OCI-LY1 (cell line): ENCODE results near the gene CISH.

Source experiments
- H2AFZ ChIP-seq: fragments of 200-600 bp; sonication (generic), shearing (Covaris generic); 2 replicates; pipeline ENCODE4 v1.6.0; 2014; ENCODE audit warnings: antibody characterized with exemption, mild to moderate bottlenecking, low read length
- H3F3A ChIP-seq: fragments of 200-600 bp; sonication (generic), shearing (Covaris generic); 2 replicates; pipeline ENCODE4 v1.6.0; 2014; ENCODE audit warnings: mild to moderate bottlenecking, antibody characterized with exemption, low read length, moderate library complexity; ENCODE audit not compliant: insufficient read depth
- H3K27ac ChIP-seq: fragments of 200-600 bp; sonication (generic); 2 replicates; pipeline ENCODE4 v1.5.1; 2014; ENCODE audit warnings: low read length, mixed run types, mild to moderate bottlenecking, low read depth; ENCODE audit not compliant: poor library complexity, severe bottlenecking
- H3K27me3 ChIP-seq: fragments of 200-600 bp; sonication (generic); 2 replicates; pipeline ENCODE4 v1.6.0; 2014; ENCODE audit warnings: antibody characterized with exemption, mild to moderate bottlenecking, low read length, moderate library complexity; ENCODE audit not compliant: insufficient read depth
- H3K36me3 ChIP-seq: fragments of 200-600 bp; sonication (generic); 2 replicates; pipeline ENCODE4 v1.6.1; 2014; ENCODE audit warnings: mild to moderate bottlenecking, antibody characterized with exemption, low read length, moderate library complexity, mixed read lengths; ENCODE audit not compliant: insufficient read depth
- H3K4me1 ChIP-seq: fragments of 200-600 bp; sonication (generic); 2 replicates; pipeline ENCODE4 v1.5.1; 2014; ENCODE audit warnings: mild to moderate bottlenecking, low read length, moderate library complexity; ENCODE audit not compliant: insufficient read depth, severe bottlenecking
- H3K4me2 ChIP-seq: fragments of 200-600 bp; sonication (generic), shearing (Covaris generic); 2 replicates; pipeline ENCODE4 v1.6.1; 2014; ENCODE audit warnings: low read length
- H3K4me3 ChIP-seq: fragments of 200-600 bp; sonication (generic); 2 replicates; pipeline ENCODE4 v1.5.1; 2014; ENCODE audit warnings: low read length, low read depth, mild to moderate bottlenecking, mixed read lengths; ENCODE audit not compliant: poor library complexity, severe bottlenecking
- H3K79me2 ChIP-seq: fragments of 200-600 bp; shearing (Covaris generic); 2 replicates; pipeline ENCODE4 v1.6.1; 2016; ENCODE audit warnings: mixed run types, low read length, mixed read lengths; ENCODE audit not compliant: insufficient read depth
- H3K9ac ChIP-seq: fragments of 200-600 bp; sonication (generic), shearing (Covaris generic); 2 replicates; pipeline ENCODE4 v1.6.1; 2014; ENCODE audit warnings: mild to moderate bottlenecking, low read length, mixed read lengths
- H3K9me2 ChIP-seq: fragments of 200-600 bp; sonication (generic), shearing (Covaris generic); 2 replicates; pipeline ENCODE4 v1.6.1; 2014; ENCODE audit warnings: low read depth, mild to moderate bottlenecking, low read length, mixed read lengths
- H3K9me3 ChIP-seq: fragments of 200-600 bp; shearing (Covaris generic); 2 replicates; pipeline ENCODE4 v1.6.1; 2014; ENCODE audit warnings: low read length, mixed read lengths
- H4K20me1 ChIP-seq: fragments of 200-600 bp; sonication (generic), shearing (Covaris generic); 2 replicates; pipeline ENCODE4 v1.6.0; 2016; ENCODE audit warnings: mild to moderate bottlenecking, low read length; ENCODE audit not compliant: insufficient read depth
- EZH2 ChIP-seq: fragments of 200-600 bp; sonication (generic), shearing (Covaris generic); IDR thresholded peaks from 2 replicates; pipeline ENCODE4 v1.8.0; 2017; ENCODE audit warnings: borderline replicate concordance, mixed run types, mild to moderate bottlenecking, antibody characterized with exemption, low read length, moderate library complexity, mixed read lengths
- TF ChIP-seq, protein P1 (sequence below): fragments of 200-600 bp; sonication (generic), shearing (Covaris generic); IDR thresholded peaks from 2 replicates; pipeline ENCODE4 v1.5.1; 2017; ENCODE audit warnings: mild to moderate bottlenecking, antibody characterized with exemption, low read length, moderate library complexity, mixed read lengths

Gene CISH

DNA sequence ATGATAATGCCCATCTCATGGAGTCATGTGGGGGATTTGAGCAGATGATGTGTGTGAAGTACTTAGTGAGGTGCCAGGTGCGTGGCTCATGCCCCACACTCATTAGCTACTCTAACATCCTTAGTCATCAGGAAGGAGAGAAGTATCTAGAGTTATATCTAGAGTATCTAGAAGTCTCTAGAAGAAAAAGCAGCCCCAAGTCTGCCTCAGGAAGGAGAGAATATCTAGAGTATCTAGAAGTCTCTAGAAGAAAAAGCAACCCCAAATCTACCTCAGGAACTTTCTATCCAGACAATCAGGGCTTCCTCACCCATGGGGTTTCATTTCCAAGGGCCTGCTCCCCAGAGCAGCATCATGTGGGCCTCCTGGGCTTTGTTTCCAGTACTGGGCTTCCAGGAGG is 38.4 kb upstream of the CISH start:
- Histone ChIP-seq H3K27me3 (no peaks in the 10 kb centered on the region; the same call in 1 of the 2 replicates), H3K9ac (no peak overlapping the region), H3F3A (no peaks in the 10 kb centered on the region), H2AFZ (no peak overlapping the region), H3K9me3 (no peaks in the 10 kb centered on the region), H3K36me3 (no peaks in the 10 kb centered on the region), H4K20me1 (no peaks in the 10 kb centered on the region), H3K4me3 (no peak overlapping the region), H3K9me2 (no peaks in the 10 kb centered on the region), H3K4me2 (no peak overlapping the region), H3K79me2 (no peaks in the 10 kb centered on the region), H3K27ac (no peak overlapping the region), H3K4me1 (no peaks in the 10 kb centered on the region)
- no peak for TF ChIP-seq EZH2
- TF ChIP-seq, protein P1, sequence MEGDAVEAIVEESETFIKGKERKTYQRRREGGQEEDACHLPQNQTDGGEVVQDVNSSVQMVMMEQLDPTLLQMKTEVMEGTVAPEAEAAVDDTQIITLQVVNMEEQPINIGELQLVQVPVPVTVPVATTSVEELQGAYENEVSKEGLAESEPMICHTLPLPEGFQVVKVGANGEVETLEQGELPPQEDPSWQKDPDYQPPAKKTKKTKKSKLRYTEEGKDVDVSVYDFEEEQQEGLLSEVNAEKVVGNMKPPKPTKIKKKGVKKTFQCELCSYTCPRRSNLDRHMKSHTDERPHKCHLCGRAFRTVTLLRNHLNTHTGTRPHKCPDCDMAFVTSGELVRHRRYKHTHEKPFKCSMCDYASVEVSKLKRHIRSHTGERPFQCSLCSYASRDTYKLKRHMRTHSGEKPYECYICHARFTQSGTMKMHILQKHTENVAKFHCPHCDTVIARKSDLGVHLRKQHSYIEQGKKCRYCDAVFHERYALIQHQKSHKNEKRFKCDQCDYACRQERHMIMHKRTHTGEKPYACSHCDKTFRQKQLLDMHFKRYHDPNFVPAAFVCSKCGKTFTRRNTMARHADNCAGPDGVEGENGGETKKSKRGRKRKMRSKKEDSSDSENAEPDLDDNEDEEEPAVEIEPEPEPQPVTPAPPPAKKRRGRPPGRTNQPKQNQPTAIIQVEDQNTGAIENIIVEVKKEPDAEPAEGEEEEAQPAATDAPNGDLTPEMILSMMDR = no peak

DNA sequence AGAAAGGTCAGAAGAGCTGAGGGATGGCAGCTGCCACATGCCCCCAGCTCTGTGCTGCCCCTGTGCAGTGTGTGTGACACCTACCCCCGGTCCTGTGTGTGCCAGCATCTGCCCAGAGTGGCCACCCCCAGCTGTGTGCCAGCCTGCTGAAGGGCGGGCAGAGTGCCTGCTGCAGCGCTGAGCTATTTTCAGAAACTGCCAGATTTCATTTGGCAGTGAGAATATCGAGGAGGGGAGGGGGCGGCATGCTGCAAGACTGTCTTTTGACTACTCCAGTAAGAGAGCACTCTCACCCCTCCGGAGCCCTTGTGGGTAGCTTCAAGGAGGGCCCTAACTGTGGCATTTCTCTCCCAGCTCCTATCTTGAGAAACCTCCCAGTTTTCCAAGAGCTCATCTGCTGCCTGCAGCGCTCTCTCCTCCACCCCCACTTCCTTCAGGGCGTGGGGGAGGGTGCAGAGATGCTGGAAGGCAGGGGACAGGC is 37.9 kb upstream of the CISH start:
- H3F3A ChIP-seq = no peaks in the 10 kb centered on the region

DNA sequence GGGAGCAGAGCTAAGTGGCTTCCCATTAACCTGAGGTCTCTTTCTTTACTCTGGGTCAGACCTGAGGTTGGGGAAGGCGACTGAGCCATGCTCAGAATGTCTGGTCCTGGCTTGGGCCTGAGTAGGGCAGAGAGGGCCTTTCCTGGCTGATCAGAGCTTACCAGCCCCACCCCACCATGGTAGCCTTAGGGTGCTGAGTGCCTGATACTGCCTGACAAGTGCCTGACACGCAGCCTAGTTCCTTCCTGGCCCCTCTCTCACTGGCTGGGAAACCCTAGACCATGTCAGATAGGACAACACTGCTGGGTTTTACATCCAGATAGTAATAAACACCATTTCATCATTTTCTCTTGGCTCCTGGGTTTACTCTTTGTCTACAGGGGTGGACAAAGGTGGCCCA is 37.4 kb upstream of the CISH start:
- TF ChIP-seq, protein P1 = no peak
- no peak for TF ChIP-seq EZH2
- Histone ChIP-seq H3F3A (no peaks in the 10 kb centered on the region), H3K27me3 (no peaks in the 10 kb centered on the region; the same call in 1 of the 2 replicates), H3K79me2 (no peaks in the 10 kb centered on the region), H3K9me2 (no peaks in the 10 kb centered on the region), H3K36me3 (no peaks in the 10 kb centered on the region), H2AFZ (no peak overlapping the region), H3K4me2 (no peak overlapping the region), H3K9me3 (no peaks in the 10 kb centered on the region), H3K9ac (no peak overlapping the region), H3K27ac (no peak overlapping the region), H3K4me3 (no peak overlapping the region), H3K4me1 (no peaks in the 10 kb centered on the region), H4K20me1 (no peaks in the 10 kb centered on the region)

More for the DNA sequence above, 37.9 kb upstream of the CISH start:
- TF ChIP-seq EZH2 = no peak
- TF ChIP-seq, protein P1 = no peak
- Histone ChIP-seq H3K9ac (no peak overlapping the region), H3K9me2 (no peaks in the 10 kb centered on the region), H3K4me1 (no peaks in the 10 kb centered on the region), H3K4me2 (no peak overlapping the region), H2AFZ (no peak overlapping the region), H3K9me3 (no peaks in the 10 kb centered on the region), H4K20me1 (no peaks in the 10 kb centered on the region), H3K79me2 (no peaks in the 10 kb centered on the region), H3K27ac (no peak overlapping the region), H3K27me3 (no peaks in the 10 kb centered on the region; the same call in 1 of the 2 replicates), H3K36me3 (no peaks in the 10 kb centered on the region), H3K4me3 (no peak overlapping the region)
